DND-41 (cell line): ENCODE data around the gene FBXL15.

ENCODE experiments used
- ATAC-seq: fragments of 200-7000 bp; cut with Tn5 transposase; 3 replicates; pipeline ENCODE4 v1.9.1; 2021; ENCODE audit warnings: low read depth; ENCODE audit not compliant: insufficient read depth
- DNase-seq: peaks from one replicate; pipeline ENCODE4 v3.0.0-alpha.2; 2020
- H2AFZ ChIP-seq: 2 replicates; pipeline ENCODE4 v1.6.0; 2012; ENCODE audit warnings: low read depth, low read length
- H3K27ac ChIP-seq: 2 replicates; pipeline ENCODE4 v1.5.1; 2012; ENCODE audit warnings: low read length, inconsistent platforms
- H3K27me3 ChIP-seq: fragments of 200-600 bp; sonication (generic); 2 replicates; pipeline ENCODE4 v1.6.0; 2012; ENCODE audit warnings: low read length, mild to moderate bottlenecking, inconsistent platforms; ENCODE audit not compliant: insufficient read depth, poor library complexity
- H3K36me3 ChIP-seq: 2 replicates; pipeline ENCODE4 v1.5.1; 2012; ENCODE audit warnings: low read length, inconsistent platforms; ENCODE audit not compliant: insufficient read depth
- H3K4me1 ChIP-seq: 2 replicates; pipeline ENCODE4 v1.5.1; 2012; ENCODE audit warnings: mild to moderate bottlenecking, low read length; ENCODE audit not compliant: insufficient read depth
- H3K4me2 ChIP-seq: 2 replicates; pipeline ENCODE4 v1.6.0; 2012; ENCODE audit warnings: mild to moderate bottlenecking, moderate library complexity, low read length, inconsistent platforms; ENCODE audit not compliant: insufficient read depth
- H3K4me3 ChIP-seq, 2 experiments: fragments of 200-600 bp in 1 of 2; shearing (Covaris generic) in 1 of 2; 2 replicates each; pipeline ENCODE4 v1.5.1; 2012 to 2016; ENCODE audit warnings: inconsistent platforms in 2 of 2, low read length in 2 of 2, mild to moderate bottlenecking in 2 of 2, low read depth in 1 of 2, moderate library complexity in 1 of 2
- H3K79me2 ChIP-seq: 2 replicates; pipeline ENCODE4 v1.6.0; 2012; ENCODE audit warnings: low read length, inconsistent platforms; ENCODE audit not compliant: insufficient read depth
- H3K9ac ChIP-seq: 2 replicates; pipeline ENCODE4 v1.6.0; 2012; ENCODE audit warnings: low read depth, mild to moderate bottlenecking, inconsistent platforms, low read length, moderate library complexity
- H3K9me3 ChIP-seq: 2 replicates; pipeline ENCODE4 v1.5.1; 2012; ENCODE audit warnings: low read length, moderate library complexity, mild to moderate bottlenecking, inconsistent platforms; ENCODE audit not compliant: insufficient read depth, severe bottlenecking
- H4K20me1 ChIP-seq: 2 replicates; pipeline ENCODE4 v1.6.0; 2012; ENCODE audit warnings: low read length; ENCODE audit not compliant: insufficient read depth
- EZH2 ChIP-seq: IDR thresholded peaks from 3 replicates; pipeline ENCODE4 v1.6.1; 2012; ENCODE audit warnings: borderline replicate concordance, low read depth, mild to moderate bottlenecking, moderate library complexity, low read length, inconsistent platforms; ENCODE audit not compliant: severe bottlenecking
- TF ChIP-seq, protein P1 (sequence below): IDR thresholded peaks from 2 replicates; pipeline ENCODE4 v1.5.1; 2012; ENCODE audit warnings: borderline replicate concordance, low read length, moderate library complexity, mild to moderate bottlenecking; ENCODE audit not compliant: poor library complexity, severe bottlenecking; ENCODE audit errors: extremely low read depth

FBXL15 gene

GRCh38 chr10:102416283-102416682, 4.4 kb upstream of the FBXL15 start:
- no peaks in the 10 kb centered on the region for H3K9me3 ChIP-seq
- no peak overlapping the region for H3K4me3 ChIP-seq
- DNase-seq = no peak
- no peak overlapping the region for H2AFZ ChIP-seq
- H3K27ac ChIP-seq = no peak overlapping the region
- H3K4me2 ChIP-seq = no peak overlapping the region
- no peaks in the 10 kb centered on the region for H3K27me3 ChIP-seq
- H3K79me2 ChIP-seq = peaks cover 1% of the 10 kb centered on the region; the same call in 1 of the 2 replicates
- H4K20me1 ChIP-seq = peaks cover 10% of the 10 kb centered on the region
- no peaks in the 10 kb centered on the region; the same call in 1 of the 2 replicates for H3K36me3 ChIP-seq
- no peak for ATAC-seq
- H3K9ac ChIP-seq = no peak overlapping the region
- peaks cover 17% of the 10 kb centered on the region for H3K4me1 ChIP-seq
- TF ChIP-seq, protein P1, sequence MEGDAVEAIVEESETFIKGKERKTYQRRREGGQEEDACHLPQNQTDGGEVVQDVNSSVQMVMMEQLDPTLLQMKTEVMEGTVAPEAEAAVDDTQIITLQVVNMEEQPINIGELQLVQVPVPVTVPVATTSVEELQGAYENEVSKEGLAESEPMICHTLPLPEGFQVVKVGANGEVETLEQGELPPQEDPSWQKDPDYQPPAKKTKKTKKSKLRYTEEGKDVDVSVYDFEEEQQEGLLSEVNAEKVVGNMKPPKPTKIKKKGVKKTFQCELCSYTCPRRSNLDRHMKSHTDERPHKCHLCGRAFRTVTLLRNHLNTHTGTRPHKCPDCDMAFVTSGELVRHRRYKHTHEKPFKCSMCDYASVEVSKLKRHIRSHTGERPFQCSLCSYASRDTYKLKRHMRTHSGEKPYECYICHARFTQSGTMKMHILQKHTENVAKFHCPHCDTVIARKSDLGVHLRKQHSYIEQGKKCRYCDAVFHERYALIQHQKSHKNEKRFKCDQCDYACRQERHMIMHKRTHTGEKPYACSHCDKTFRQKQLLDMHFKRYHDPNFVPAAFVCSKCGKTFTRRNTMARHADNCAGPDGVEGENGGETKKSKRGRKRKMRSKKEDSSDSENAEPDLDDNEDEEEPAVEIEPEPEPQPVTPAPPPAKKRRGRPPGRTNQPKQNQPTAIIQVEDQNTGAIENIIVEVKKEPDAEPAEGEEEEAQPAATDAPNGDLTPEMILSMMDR = no peak

DNA sequence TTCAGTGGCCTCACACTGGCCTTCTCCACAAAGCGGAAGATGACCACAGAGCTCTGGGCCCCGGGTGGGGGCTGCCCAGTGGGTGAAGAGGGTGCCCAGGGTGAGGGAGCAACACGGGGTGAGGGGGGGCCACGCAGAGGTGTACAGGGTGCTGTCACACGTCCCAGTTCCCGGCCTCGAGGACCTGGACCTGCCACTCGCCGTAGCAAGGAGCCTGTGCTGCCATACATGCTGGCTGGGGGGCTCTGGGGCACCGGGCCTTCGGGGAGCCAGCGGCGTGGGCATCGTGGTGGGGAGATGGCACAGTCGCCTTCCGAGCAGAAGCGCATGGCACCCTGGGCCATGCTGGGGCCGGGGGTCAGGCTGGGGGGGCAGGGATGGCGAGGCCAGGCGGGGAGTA, 3.9 kb upstream of the FBXL15 start:
- Histone ChIP-seq H3K27ac (no peak overlapping the region), H3K36me3 (no peaks in the 10 kb centered on the region; the same call in 1 of the 2 replicates), H3K79me2 (peaks cover 5% of the 10 kb centered on the region; the same call in 1 of the 2 replicates), H3K9me3 (no peaks in the 10 kb centered on the region), H4K20me1 (peaks cover 10% of the 10 kb centered on the region), H2AFZ (no peak overlapping the region), H3K27me3 (no peaks in the 10 kb centered on the region), H3K9ac (no peak overlapping the region), H3K4me2 (no peak overlapping the region), H3K4me3 (no peak overlapping the region), H3K4me1 (peaks cover 20% of the 10 kb centered on the region)
- DNase-seq (no peak), ATAC-seq (no peak)
- TF ChIP-seq, protein P1 = no peak
- no peak for TF ChIP-seq EZH2

- H3K4me3 ChIP-seq = peak within 1 kb of the TSS; percentile 73 to 95; a peak in 3 of 4 replicates
- H3K36me3 ChIP-seq = peaks cover 14% of the 10 kb centered on the region
Measured at GRCh38 chr10:102418622-102419268, 1.9 kb upstream of the FBXL15 start, which contains the start of gene PSD. TSS of gene PSD (minus strand) at chr10:102418785. CDS start at chr10:102417038, 1,747 bp downstream.

More at GRCh38 chr10:102418622-102419268, 1.9 kb upstream of the FBXL15 start, which contains the start of gene PSD:
- peaks cover 38% of the 10 kb centered on the region for H3K4me1 ChIP-seq
- H4K20me1 ChIP-seq = peaks cover 16% of the 10 kb centered on the region
- H3K9me3 ChIP-seq = no peaks in the 10 kb centered on the region
- peak; percentile 29 for DNase-seq
- H3K4me2 ChIP-seq = peak within 1 kb of the TSS; percentile 100
- no peak for ATAC-seq
- no peak for TF ChIP-seq EZH2
- TF ChIP-seq, protein P1 = no peak
- H3K9ac ChIP-seq = peak within 1 kb of the TSS; percentile 75
- no peak within 1 kb of the TSS for H3K27ac ChIP-seq
- H2AFZ ChIP-seq = peak within 1 kb of the TSS; percentile 97
- peaks cover 10% of the 10 kb centered on the region for H3K79me2 ChIP-seq
- no peaks in the 10 kb centered on the region for H3K27me3 ChIP-seq
